Measurements from ENCODE around the gene TGM4.

DNA sequence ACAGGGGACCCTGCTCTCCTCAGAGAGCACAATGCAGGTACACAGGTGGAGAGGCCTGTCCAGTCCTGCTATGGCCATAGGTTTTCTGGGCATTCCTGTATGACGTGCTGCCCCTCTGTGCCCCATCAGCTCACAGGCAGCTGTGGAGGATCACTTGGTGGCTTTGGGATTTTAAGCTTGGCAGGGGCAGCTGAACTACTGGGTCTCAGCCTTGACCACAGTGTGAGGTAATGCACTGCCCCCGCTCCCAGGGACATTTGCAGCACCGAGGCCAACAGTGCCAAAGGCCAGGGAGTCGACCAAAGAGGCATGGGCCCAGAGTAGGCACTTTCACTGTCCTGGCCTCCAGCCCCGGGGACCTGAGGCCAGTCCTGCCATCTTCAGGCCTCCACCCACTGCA is 55.4 kb downstream of the TGM4 start:
- no peak for TF ChIP-seq PATZ1 (CRISPR knock-in tag; IDR thresholded peaks at IDR 0.05; ENCODE audit: borderline replicate concordance)
- no peak for TF ChIP-seq RARB (CRISPR knock-in tag; IDR thresholded peaks at IDR 0.05)
- TF ChIP-seq, protein P1, sequence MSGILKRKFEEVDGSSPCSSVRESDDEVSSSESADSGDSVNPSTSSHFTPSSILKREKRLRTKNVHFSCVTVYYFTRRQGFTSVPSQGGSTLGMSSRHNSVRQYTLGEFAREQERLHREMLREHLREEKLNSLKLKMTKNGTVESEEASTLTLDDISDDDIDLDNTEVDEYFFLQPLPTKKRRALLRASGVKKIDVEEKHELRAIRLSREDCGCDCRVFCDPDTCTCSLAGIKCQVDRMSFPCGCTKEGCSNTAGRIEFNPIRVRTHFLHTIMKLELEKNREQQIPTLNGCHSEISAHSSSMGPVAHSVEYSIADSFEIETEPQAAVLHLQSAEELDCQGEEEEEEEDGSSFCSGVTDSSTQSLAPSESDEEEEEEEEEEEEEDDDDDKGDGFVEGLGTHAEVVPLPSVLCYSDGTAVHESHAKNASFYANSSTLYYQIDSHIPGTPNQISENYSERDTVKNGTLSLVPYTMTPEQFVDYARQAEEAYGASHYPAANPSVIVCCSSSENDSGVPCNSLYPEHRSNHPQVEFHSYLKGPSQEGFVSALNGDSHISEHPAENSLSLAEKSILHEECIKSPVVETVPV (CRISPR knock-in tag; IDR thresholded peaks at IDR 0.05): no peak
- TF ChIP-seq, protein P2, sequence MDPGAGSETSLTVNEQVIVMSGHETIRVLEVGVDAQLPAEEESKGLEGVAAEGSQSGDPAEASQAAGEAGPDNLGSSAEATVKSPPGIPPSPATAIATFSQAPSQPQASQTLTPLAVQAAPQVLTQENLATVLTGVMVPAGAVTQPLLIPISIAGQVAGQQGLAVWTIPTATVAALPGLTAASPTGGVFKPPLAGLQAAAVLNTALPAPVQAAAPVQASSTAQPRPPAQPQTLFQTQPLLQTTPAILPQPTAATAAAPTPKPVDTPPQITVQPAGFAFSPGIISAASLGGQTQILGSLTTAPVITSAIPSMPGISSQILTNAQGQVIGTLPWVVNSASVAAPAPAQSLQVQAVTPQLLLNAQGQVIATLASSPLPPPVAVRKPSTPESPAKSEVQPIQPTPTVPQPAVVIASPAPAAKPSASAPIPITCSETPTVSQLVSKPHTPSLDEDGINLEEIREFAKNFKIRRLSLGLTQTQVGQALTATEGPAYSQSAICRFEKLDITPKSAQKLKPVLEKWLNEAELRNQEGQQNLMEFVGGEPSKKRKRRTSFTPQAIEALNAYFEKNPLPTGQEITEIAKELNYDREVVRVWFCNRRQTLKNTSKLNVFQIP (CRISPR knock-in tag; IDR thresholded peaks at IDR 0.05; ENCODE audit: borderline replicate concordance, low read depth): no peak

All from SK-N-SH treated with all-trans-retinoic acid at 6 μM for 48 hours (cell line).